IMR-90 (cell line): Measurements from ENCODE around the gene ENO4.

Experiments
- CTCF ChIP-seq: conservative IDR thresholded peaks from 2 replicates; pipeline ENCODE4 v1.5.1; 2012; ENCODE audit warnings: mild to moderate bottlenecking, low read depth, low read length, improper control_type of control experiment
- MXI1 ChIP-seq: IDR thresholded peaks from 2 replicates; pipeline ENCODE4 v1.6.1; 2012; ENCODE audit warnings: low read depth, mild to moderate bottlenecking, low read length, moderate library complexity, borderline replicate concordance

DNA sequence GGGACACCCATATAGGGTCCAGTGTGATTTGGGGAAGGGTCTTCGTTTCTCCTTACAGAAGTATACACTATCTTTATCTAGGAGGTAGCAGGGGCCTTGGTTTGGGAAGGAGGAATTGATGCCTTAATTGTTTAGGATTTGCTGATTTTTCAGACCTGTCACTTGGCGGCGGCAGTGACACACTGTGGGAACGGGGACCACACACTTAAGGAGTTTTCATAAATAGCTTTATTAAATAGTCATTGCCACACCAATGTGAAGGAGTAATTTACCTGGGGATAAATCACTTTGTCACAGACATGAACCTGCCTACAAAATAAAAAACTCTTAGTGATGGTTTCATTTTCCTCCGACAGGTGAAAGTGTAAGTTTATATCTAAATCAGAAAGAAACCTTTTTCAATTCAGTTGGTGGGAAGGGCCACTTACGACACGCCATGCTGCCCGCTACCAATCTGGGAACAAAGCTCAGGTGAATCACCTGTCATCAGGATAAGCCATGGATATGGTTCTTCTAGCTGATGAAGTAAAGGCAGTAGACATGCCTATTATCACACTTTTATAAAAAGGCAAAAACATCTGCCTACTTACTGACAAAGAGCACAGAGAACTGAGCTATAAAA is 12.3 kb upstream of the ENO4 start:
- peak; percentile 40 for TF ChIP-seq CTCF
- no peak for TF ChIP-seq MXI1
